Astrocyte of the spinal cord (primary cell): ENCODE data around the gene FCHSD2.
"Not testable (repeated sequence)": the region's sequence is repeated elsewhere in the genome, so short reads cannot be mapped to it uniquely, and the experiment has no call there.

Experiments used
- DNase-seq: peaks from one replicate; pipeline ENCODE4 v3.0.0; 2011; ENCODE audit warnings: low read depth, low spot score
- H3K4me3 ChIP-seq: 2 replicates; pipeline ENCODE4 v1.5.1; 2011; ENCODE audit warnings: low read depth, mild to moderate bottlenecking, low read length, moderate library complexity
- CTCF ChIP-seq: IDR thresholded peaks from 2 replicates; pipeline ENCODE4 v1.5.1; 2012; ENCODE audit warnings: low read depth, mild to moderate bottlenecking, low read length, inconsistent platforms
- in situ Hi-C: cut with HindIII; loops from 2 replicates; pipeline ENCODE4 v1.10.0; 2017; ENCODE audit warnings: low sequenced_read_pairs

FCHSD2 gene

GRCh38 chr11:73034331-73034730 is 107.8 kb downstream of the FCHSD2 start:
- TF ChIP-seq CTCF: no peak
- in situ Hi-C loops: no loop called here
- no peak for DNase-seq
- no peak overlapping the region for H3K4me3 ChIP-seq

GRCh38 chr11:73030130-73030529 is 112.0 kb downstream of the FCHSD2 start:
- in situ Hi-C loops: no loop called here
- no peak for DNase-seq
- no peak overlapping the region for H3K4me3 ChIP-seq
- TF ChIP-seq CTCF: no peak

- H3K4me3 ChIP-seq: no peak overlapping the region
- no peak for TF ChIP-seq CTCF
- no peak for DNase-seq
- in situ Hi-C loops: no loop called here
These were observed 112.7 kb downstream of the FCHSD2 start for GRCh38 chr11:73029403-73029802.

GRCh38 chr11:73028611-73029010 is 113.5 kb downstream of the FCHSD2 start:
- TF ChIP-seq CTCF: no peak
- in situ Hi-C loops: no loop called here
- no peak overlapping the region for H3K4me3 ChIP-seq
- DNase-seq: no peak

DNA sequence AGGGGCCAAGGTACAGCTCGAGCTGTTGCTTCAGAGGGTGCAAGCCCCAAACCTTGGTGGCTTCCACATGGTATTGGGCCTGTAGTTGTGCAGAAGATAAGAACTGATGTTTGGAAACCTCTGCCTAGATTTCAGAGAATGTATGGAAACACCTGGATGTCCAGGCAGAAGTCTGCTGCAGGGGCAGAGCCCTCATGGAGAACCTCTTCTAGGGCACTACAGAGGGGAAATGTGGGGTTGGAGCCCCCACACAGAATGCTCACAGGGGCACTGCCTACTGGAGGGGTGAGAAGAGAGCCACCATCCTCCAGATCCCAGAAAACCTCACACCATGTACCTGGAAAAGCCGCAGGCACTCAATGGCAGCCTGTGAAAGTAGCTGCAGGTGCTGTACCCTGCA is 114.3 kb downstream of the FCHSD2 start:
- in situ Hi-C loops, H3K4me3 ChIP-seq, DNase-seq: not testable (repeated sequence)

DNA sequence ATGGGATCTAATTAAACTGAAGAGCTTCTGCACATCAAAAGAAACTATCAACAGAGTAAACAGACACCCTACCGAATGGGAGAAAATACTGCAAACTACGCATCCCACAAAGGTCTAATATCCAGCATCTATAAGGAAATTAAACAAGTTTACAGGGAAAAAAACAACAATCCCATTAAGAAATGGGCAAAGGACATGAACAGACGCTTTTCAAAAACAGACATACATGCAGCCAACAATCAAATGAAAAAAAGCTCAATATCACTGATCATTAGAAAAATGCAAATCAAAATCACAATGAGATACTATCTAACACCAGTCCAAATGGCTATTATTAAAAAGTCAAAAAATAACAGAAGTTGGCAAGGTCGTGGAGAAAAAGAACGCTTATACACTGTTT is 117.5 kb downstream of the FCHSD2 start:
- no peak for TF ChIP-seq CTCF
- DNase-seq: no peak
- no peak overlapping the region for H3K4me3 ChIP-seq
- in situ Hi-C loops: no loop called here

GRCh38 chr11:73019996-73020395 is 122.1 kb downstream of the FCHSD2 start:
- in situ Hi-C loops: no loop called here
- DNase-seq: no peak
- TF ChIP-seq CTCF: no peak
- H3K4me3 ChIP-seq: no peak overlapping the region
